Measurements from ENCODE around the gene NUMBL. TPM values are rescaled to one million over a fixed set of nuclear protein-coding genes. Genes with fewer than 3 reads are reported as not detected.

Gene NUMBL
- total RNA-seq, 1 donor from 2014 or later: 79.3 TPM

DNA sequence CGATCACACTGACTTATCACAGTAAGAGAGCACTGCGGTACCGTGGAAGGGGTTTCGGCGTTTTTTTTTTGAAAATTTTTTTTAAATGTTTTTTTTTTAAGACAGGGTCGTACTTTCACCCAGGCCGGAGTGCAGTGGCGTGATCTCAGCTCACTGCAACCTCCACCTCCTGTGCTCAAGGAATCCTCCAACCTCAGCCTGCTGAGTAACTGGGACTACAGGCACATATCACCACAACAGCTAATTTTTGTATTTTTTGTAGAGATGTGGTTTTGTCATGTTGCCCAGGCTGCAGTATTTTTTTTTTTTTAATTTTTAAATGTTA is 70.3 kb downstream of the NUMBL start:
- H3K9ac ChIP-seq (ENCODE audit: low read length): no peak overlapping the region
- peaks cover 23% of the 10 kb centered on the region for H3K4me1 ChIP-seq (ENCODE audit: insufficient read depth, low read length)
- no peak overlapping the region for H2AFZ ChIP-seq (ENCODE audit: low read depth, low read length)
- peaks cover 21% of the 10 kb centered on the region for H3K36me3 ChIP-seq (ENCODE audit: insufficient read depth, low read length)
- H3K4me2 ChIP-seq (ENCODE audit: low read length): no peak overlapping the region
- Mint-ChIP-seq H3K9me3 (ENCODE audit: unreplicated experiment) (no peaks in the 10 kb centered on the region), H3K27me3 (ENCODE audit: low read depth, unreplicated experiment) (no peaks in the 10 kb centered on the region), H3K4me3 (ENCODE audit: unreplicated experiment) (no peak overlapping the region), H3K4me1 (ENCODE audit: low read depth, unreplicated experiment) (peaks cover 6% of the 10 kb centered on the region), H3K27ac (ENCODE audit: unreplicated experiment) (no peak overlapping the region), H3K36me3 (ENCODE audit: low read depth, unreplicated experiment) (peaks cover 16% of the 10 kb centered on the region)
- TF ChIP-seq, protein P1, sequence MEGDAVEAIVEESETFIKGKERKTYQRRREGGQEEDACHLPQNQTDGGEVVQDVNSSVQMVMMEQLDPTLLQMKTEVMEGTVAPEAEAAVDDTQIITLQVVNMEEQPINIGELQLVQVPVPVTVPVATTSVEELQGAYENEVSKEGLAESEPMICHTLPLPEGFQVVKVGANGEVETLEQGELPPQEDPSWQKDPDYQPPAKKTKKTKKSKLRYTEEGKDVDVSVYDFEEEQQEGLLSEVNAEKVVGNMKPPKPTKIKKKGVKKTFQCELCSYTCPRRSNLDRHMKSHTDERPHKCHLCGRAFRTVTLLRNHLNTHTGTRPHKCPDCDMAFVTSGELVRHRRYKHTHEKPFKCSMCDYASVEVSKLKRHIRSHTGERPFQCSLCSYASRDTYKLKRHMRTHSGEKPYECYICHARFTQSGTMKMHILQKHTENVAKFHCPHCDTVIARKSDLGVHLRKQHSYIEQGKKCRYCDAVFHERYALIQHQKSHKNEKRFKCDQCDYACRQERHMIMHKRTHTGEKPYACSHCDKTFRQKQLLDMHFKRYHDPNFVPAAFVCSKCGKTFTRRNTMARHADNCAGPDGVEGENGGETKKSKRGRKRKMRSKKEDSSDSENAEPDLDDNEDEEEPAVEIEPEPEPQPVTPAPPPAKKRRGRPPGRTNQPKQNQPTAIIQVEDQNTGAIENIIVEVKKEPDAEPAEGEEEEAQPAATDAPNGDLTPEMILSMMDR (IDR thresholded peaks at IDR 0.05; ENCODE audit: insufficient read depth, low read depth, low read length): no peak
- TF ChIP-seq EZH2 (IDR thresholded peaks at IDR 0.05; ENCODE audit: insufficient read depth, low read length): no peak
- DNase-seq (ENCODE audit: low read depth) (peak; percentile 43), FAIRE-seq (no peak)
- peaks cover 3% of the 10 kb centered on the region for H3K79me2 ChIP-seq (ENCODE audit: insufficient read depth, low read length)
- H3K9me3 ChIP-seq (ENCODE audit: insufficient read depth, low read depth, low read length): no peaks in the 10 kb centered on the region
- no peak overlapping the region for H3K4me3 ChIP-seq (ENCODE audit: insufficient read depth, low read depth, low read length)
- H4K20me1 ChIP-seq (ENCODE audit: insufficient read depth, low read length): no peaks in the 10 kb centered on the region
- H3K27me3 ChIP-seq (ENCODE audit: insufficient read depth, low read length): no peaks in the 10 kb centered on the region
- peak overlapping the region; percentile 34 for H3K27ac ChIP-seq (ENCODE audit: low read depth, low read length)

DNA sequence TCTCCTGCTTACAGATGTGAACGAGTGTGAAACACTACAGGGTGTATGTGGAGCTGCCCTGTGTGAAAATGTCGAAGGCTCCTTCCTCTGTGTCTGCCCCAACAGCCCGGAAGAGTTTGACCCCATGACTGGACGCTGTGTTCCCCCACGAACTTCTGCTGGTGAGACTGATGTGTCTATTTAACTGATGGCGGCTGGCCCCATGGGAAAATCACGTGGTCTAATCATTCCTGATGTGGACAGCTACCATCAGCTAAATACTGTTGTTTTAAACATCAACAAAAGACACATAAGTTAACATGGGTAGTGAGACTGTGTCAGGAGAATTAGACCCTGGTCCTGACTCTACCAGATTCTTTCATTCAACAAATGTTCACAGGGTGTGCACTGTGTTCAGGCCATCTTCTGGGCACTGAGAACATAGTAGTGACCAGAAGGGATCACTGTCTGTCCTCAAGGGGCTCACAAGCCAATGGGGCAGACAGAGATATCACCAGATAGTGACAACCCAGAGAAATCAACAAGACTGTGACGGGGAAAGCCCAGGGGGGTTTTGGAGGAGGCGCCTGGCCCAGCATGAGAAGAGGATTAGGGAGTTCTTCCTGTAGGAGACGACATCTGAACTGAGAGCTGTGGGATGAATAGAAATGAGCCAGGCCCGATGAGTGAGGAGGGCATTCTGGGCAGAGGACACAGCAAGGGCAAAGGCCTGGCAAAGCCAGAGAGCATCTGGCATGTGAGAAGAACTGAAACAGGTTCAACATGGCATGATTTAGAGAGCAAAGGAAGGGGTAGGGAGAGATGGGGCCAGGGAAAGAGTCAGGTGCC is 70.9 kb downstream of the NUMBL start:
- DNase-seq (ENCODE audit: low read depth): no peak
- no peaks in the 10 kb centered on the region for H3K9me3 Mint-ChIP-seq (ENCODE audit: unreplicated experiment)

More for the DNA sequence above, 70.9 kb downstream of the NUMBL start:
- Histone ChIP-seq H3K4me2 (ENCODE audit: low read length) (no peak overlapping the region), H3K36me3 (ENCODE audit: insufficient read depth, low read length) (peaks cover 21% of the 10 kb centered on the region), H2AFZ (ENCODE audit: low read depth, low read length) (no peak overlapping the region), H3K4me1 (ENCODE audit: insufficient read depth, low read length) (peaks cover 27% of the 10 kb centered on the region), H3K4me3 (ENCODE audit: insufficient read depth, low read depth, low read length) (no peak overlapping the region), H3K27ac (ENCODE audit: low read depth, low read length) (peak overlapping the region; percentile 34), H3K9me3 (ENCODE audit: insufficient read depth, low read depth, low read length) (no peaks in the 10 kb centered on the region), H3K9ac (ENCODE audit: low read length) (no peak overlapping the region), H3K79me2 (ENCODE audit: insufficient read depth, low read length) (peaks cover 3% of the 10 kb centered on the region), H3K27me3 (ENCODE audit: insufficient read depth, low read length) (no peaks in the 10 kb centered on the region), H4K20me1 (ENCODE audit: insufficient read depth, low read length) (no peaks in the 10 kb centered on the region)
- FAIRE-seq: no peak
- H3K36me3 Mint-ChIP-seq (ENCODE audit: low read depth, unreplicated experiment): peaks cover 14% of the 10 kb centered on the region
- H3K4me3 Mint-ChIP-seq (ENCODE audit: unreplicated experiment): no peak overlapping the region
- H3K4me1 Mint-ChIP-seq (ENCODE audit: low read depth, unreplicated experiment): peaks cover 6% of the 10 kb centered on the region
- no peaks in the 10 kb centered on the region for H3K27me3 Mint-ChIP-seq (ENCODE audit: low read depth, unreplicated experiment)
- TF ChIP-seq, protein P1 (IDR thresholded peaks at IDR 0.05; ENCODE audit: insufficient read depth, low read depth, low read length): no peak
- no peak for TF ChIP-seq EZH2 (IDR thresholded peaks at IDR 0.05; ENCODE audit: insufficient read depth, low read length)
- no peak overlapping the region for H3K27ac Mint-ChIP-seq (ENCODE audit: unreplicated experiment)

Measured in astrocyte (in vitro differentiated cells and primary cell).